GM23338 (cell line): Measurements from ENCODE around the gene VEPH1. TPM values are rescaled to one million over a fixed set of nuclear protein-coding genes. Genes with fewer than 3 reads are reported as not detected.

Source experiments
- ATAC-seq: fragments of 200-7000 bp; cut with Tn5 transposase; 3 replicates; pipeline ENCODE4 v1.9.1; 2020
- DNase-seq: peaks from one replicate; pipeline ENCODE4 v3.0.0-alpha.2; 2015; ENCODE audit warnings: low spot score
- H2AFZ ChIP-seq: fragments of 200-600 bp; sonication (generic); 2 replicates; pipeline ENCODE4 v1.8.0; 2016; ENCODE audit warnings: antibody characterized with exemption, mild to moderate bottlenecking, moderate library complexity
- H3F3A ChIP-seq: fragments of 200-600 bp; sonication (generic); replicated peaks from 2 replicates; pipeline ENCODE4 v1.8.0; 2017; ENCODE audit warnings: antibody characterized with exemption, mixed run types, low read depth
- H3K27ac ChIP-seq: fragments of 200-600 bp; sonication (generic); 2 replicates; pipeline ENCODE4 v1.6.1; 2016; ENCODE audit warnings: low read depth
- H3K27me3 ChIP-seq: fragments of 200-600 bp; sonication (generic); 2 replicates; pipeline ENCODE4 v1.8.0; 2016; ENCODE audit warnings: mild to moderate bottlenecking, mixed run types, moderate library complexity; ENCODE audit not compliant: insufficient read depth
- H3K36me3 ChIP-seq: fragments of 200-600 bp; sonication (generic); 2 replicates; pipeline ENCODE4 v1.8.0; 2016; ENCODE audit warnings: mild to moderate bottlenecking; ENCODE audit not compliant: insufficient read depth
- H3K4me1 ChIP-seq: fragments of 200-600 bp; sonication (generic); 2 replicates; pipeline ENCODE4 v1.8.0; 2016; ENCODE audit warnings: mild to moderate bottlenecking, moderate library complexity; ENCODE audit not compliant: insufficient read depth
- H3K4me2 ChIP-seq: fragments of 200-600 bp; sonication (generic); 2 replicates; pipeline ENCODE4 v1.7.1; 2017; ENCODE audit warnings: mixed run types
- H3K4me3 ChIP-seq: fragments of 200-600 bp; sonication (generic); 2 replicates; pipeline ENCODE4 v1.6.1; 2016; ENCODE audit warnings: mixed run types
- H3K79me2 ChIP-seq: fragments of 200-600 bp; sonication (generic); replicated peaks from 2 replicates; pipeline ENCODE4 v1.8.0; 2017; ENCODE audit warnings: mild to moderate bottlenecking; ENCODE audit not compliant: insufficient read depth
- H3K9me2 ChIP-seq: fragments of 200-600 bp; sonication (generic); 2 replicates; pipeline ENCODE4 v1.8.0; 2017; ENCODE audit not compliant: insufficient read depth
- H4K20me1 ChIP-seq: fragments of 200-600 bp; sonication (generic); replicated peaks from 2 replicates; pipeline ENCODE4 v1.8.0; 2017; ENCODE audit warnings: mild to moderate bottlenecking; ENCODE audit not compliant: insufficient read depth
- H3K27ac Mint-ChIP-seq: 2 replicates; pipeline ENCODE4 v1.8.0; 2020; ENCODE audit warnings: inconsistent platforms, mild to moderate bottlenecking, moderate library complexity, mixed read lengths
- H3K27me3 Mint-ChIP-seq: 3 replicates; pipeline ENCODE4 v1.8.0; 2022; ENCODE audit warnings: low read depth, mild to moderate bottlenecking, moderate library complexity, mixed read lengths, inconsistent platforms; ENCODE audit not compliant: insufficient read depth, poor library complexity
- H3K36me3 Mint-ChIP-seq: 3 replicates; pipeline ENCODE4 v1.8.0; 2021; ENCODE audit warnings: low read depth, mild to moderate bottlenecking, inconsistent platforms, moderate library complexity, mixed read lengths
- H3K4me1 Mint-ChIP-seq: 3 replicates; pipeline ENCODE4 v1.8.0; 2020; ENCODE audit warnings: mild to moderate bottlenecking, inconsistent platforms, mixed read lengths
- H3K4me3 Mint-ChIP-seq: 3 replicates; pipeline ENCODE4 v1.8.0; 2021; ENCODE audit warnings: moderate library complexity, mild to moderate bottlenecking, inconsistent platforms, mixed read lengths
- H3K9me3 Mint-ChIP-seq: 3 replicates; pipeline ENCODE4 v1.8.0; 2020; ENCODE audit warnings: moderate library complexity, mild to moderate bottlenecking, inconsistent platforms, mixed read lengths
- CREB1 ChIP-seq: fragments of 250-450 bp; sonication (Bioruptor Pico); IDR thresholded peaks from 2 replicates; pipeline ENCODE4 v1.5.0; 2020; ENCODE audit warnings: low read depth, mild to moderate bottlenecking, moderate library complexity
- CTCF ChIP-seq, 2 experiments: fragments of 200-600 bp in 1 of 2; sonication (generic) in 1 of 2; conservative IDR thresholded peaks; 2 replicates each; pipeline versions ENCODE4 v1.5.1 to v1.6.1; 2016 to 2017; ENCODE audit warnings: antibody characterized with exemption in 2 of 2, low read depth in 2 of 2, mild to moderate bottlenecking in 2 of 2, moderate library complexity in 1 of 2
- ETS1 ChIP-seq: IDR thresholded peaks from 2 replicates; pipeline ENCODE4 v1.6.1; 2016; ENCODE audit warnings: antibody characterized with exemption
- EZH2 ChIP-seq: fragments of 200-600 bp; sonication (generic); IDR thresholded peaks from one replicate; pipeline ENCODE4 v1.8.0; 2017; ENCODE audit warnings: antibody characterized with exemption, mild to moderate bottlenecking, low read depth; ENCODE audit not compliant: unreplicated experiment
- EZH2phosphoT487 ChIP-seq: fragments of 200-600 bp; sonication (generic); IDR thresholded peaks from one replicate; pipeline ENCODE4 v1.8.1; 2018; ENCODE audit warnings: antibody characterized with exemption; ENCODE audit not compliant: unreplicated experiment
- JUNB ChIP-seq: IDR thresholded peaks from one replicate; pipeline ENCODE4 v1.6.1; 2016; ENCODE audit warnings: antibody characterized with exemption; ENCODE audit not compliant: unreplicated experiment
- NANOG ChIP-seq: IDR thresholded peaks from 2 replicates; pipeline ENCODE4 v1.6.1; 2016; ENCODE audit warnings: antibody characterized with exemption, borderline replicate concordance
- POLR2AphosphoS5 ChIP-seq: IDR thresholded peaks from 2 replicates; pipeline ENCODE4 v1.6.1; 2016; ENCODE audit warnings: antibody characterized with exemption, low read depth
- REST ChIP-seq: IDR thresholded peaks from one replicate; pipeline ENCODE4 v1.6.1; 2018; ENCODE audit warnings: antibody characterized with exemption; ENCODE audit not compliant: unreplicated experiment
- ZNF114 ChIP-seq: fragments of 250-450 bp; sonication (Bioruptor Pico); IDR thresholded peaks from 2 replicates; pipeline ENCODE4 v1.5.0; 2020; ENCODE audit warnings: mild to moderate bottlenecking, moderate library complexity
- ZNF462 ChIP-seq: fragments of 250-450 bp; sonication (Bioruptor Pico); IDR thresholded peaks from 2 replicates; pipeline ENCODE4 v1.5.0; 2020; ENCODE audit warnings: mild to moderate bottlenecking, moderate library complexity
- polyA plus RNA-seq: library from polyadenylated mRNA; unstranded; fragments of >200 nt; fragmentation: Nextera tagmentation; extraction: Ambion mirVana; gene quantifications from 2 replicates; pipeline ENCODE4 v1.2.1, GENCODE V29; 2016
- total RNA-seq: library from RNA; depleted of rRNA; stranded (reverse); fragments of >200 nt; shearing (Covaris generic); gene quantifications from 2 replicates; pipeline ENCODE4 v1.2.3, GENCODE V29; 2014

The VEPH1 gene
- total and polyA plus RNA-seq, 2 experiments from 2014 or later: 15.4 to 33.8 TPM

GRCh38 chr3:157452097-157452496 is 51.1 kb downstream of the VEPH1 start:
- Histone ChIP-seq H3K36me3 (no peaks in the 10 kb centered on the region), H3K27me3 (no peaks in the 10 kb centered on the region), H3K4me1 (no peaks in the 10 kb centered on the region), H4K20me1 (no peaks in the 10 kb centered on the region), H3F3A (no peaks in the 10 kb centered on the region), H3K79me2 (no peaks in the 10 kb centered on the region), H3K27ac (no peak overlapping the region), H3K4me3 (no peak overlapping the region), H2AFZ (no peak overlapping the region), H3K4me2 (no peak overlapping the region), H3K9me2 (no peaks in the 10 kb centered on the region)
- H3K9me3 Mint-ChIP-seq: peaks cover 3% of the 10 kb centered on the region; the same call in 1 of the 3 replicates
- H3K4me3 Mint-ChIP-seq: no peak overlapping the region
- peaks cover 2% of the 10 kb centered on the region for H3K27me3 Mint-ChIP-seq
- H3K27ac Mint-ChIP-seq: no peak overlapping the region
- no peak for TF ChIP-seq ZNF462 (CRISPR knock-in tag)
- TF ChIP-seq NANOG: no peak
- no peak for TF ChIP-seq ETS1
- no peak for TF ChIP-seq CTCF (conservative IDR thresholded peaks at IDR 0.05; ENCODE audit: low read depth in 2 of 2)
- no peak for TF ChIP-seq POLR2AphosphoS5
- no peak for TF ChIP-seq CREB1 (CRISPR knock-in tag)
- TF ChIP-seq REST: no peak
- TF ChIP-seq EZH2: no peak
- TF ChIP-seq ZNF114 (CRISPR knock-in tag): no peak
- no peak for TF ChIP-seq JUNB
- TF ChIP-seq EZH2phosphoT487: no peak
- ATAC-seq (no peak), DNase-seq (no peak)
- H3K4me1 Mint-ChIP-seq: no peaks in the 10 kb centered on the region
- H3K36me3 Mint-ChIP-seq: no peaks in the 10 kb centered on the region
